GM23338 (cell line): ENCODE measurements around the gene ELOVL6. TPM values are rescaled to one million over a fixed set of nuclear protein-coding genes. Genes with fewer than 3 reads are reported as not detected.

ENCODE experiments used
- ATAC-seq: fragments of 200-7000 bp; cut with Tn5 transposase; 3 replicates; pipeline ENCODE4 v1.9.1; 2020
- DNase-seq: peaks from one replicate; pipeline ENCODE4 v3.0.0-alpha.2; 2015; ENCODE audit warnings: low spot score
- H2AFZ ChIP-seq: fragments of 200-600 bp; sonication (generic); 2 replicates; pipeline ENCODE4 v1.8.0; 2016; ENCODE audit warnings: antibody characterized with exemption, mild to moderate bottlenecking, moderate library complexity
- H3F3A ChIP-seq: fragments of 200-600 bp; sonication (generic); replicated peaks from 2 replicates; pipeline ENCODE4 v1.8.0; 2017; ENCODE audit warnings: antibody characterized with exemption, mixed run types, low read depth
- H3K27ac ChIP-seq: fragments of 200-600 bp; sonication (generic); 2 replicates; pipeline ENCODE4 v1.6.1; 2016; ENCODE audit warnings: low read depth
- H3K27me3 ChIP-seq: fragments of 200-600 bp; sonication (generic); 2 replicates; pipeline ENCODE4 v1.8.0; 2016; ENCODE audit warnings: mild to moderate bottlenecking, mixed run types, moderate library complexity; ENCODE audit not compliant: insufficient read depth
- H3K36me3 ChIP-seq: fragments of 200-600 bp; sonication (generic); 2 replicates; pipeline ENCODE4 v1.8.0; 2016; ENCODE audit warnings: mild to moderate bottlenecking; ENCODE audit not compliant: insufficient read depth
- H3K4me1 ChIP-seq: fragments of 200-600 bp; sonication (generic); 2 replicates; pipeline ENCODE4 v1.8.0; 2016; ENCODE audit warnings: mild to moderate bottlenecking, moderate library complexity; ENCODE audit not compliant: insufficient read depth
- H3K4me2 ChIP-seq: fragments of 200-600 bp; sonication (generic); 2 replicates; pipeline ENCODE4 v1.7.1; 2017; ENCODE audit warnings: mixed run types
- H3K4me3 ChIP-seq: fragments of 200-600 bp; sonication (generic); 2 replicates; pipeline ENCODE4 v1.6.1; 2016; ENCODE audit warnings: mixed run types
- H3K79me2 ChIP-seq: fragments of 200-600 bp; sonication (generic); replicated peaks from 2 replicates; pipeline ENCODE4 v1.8.0; 2017; ENCODE audit warnings: mild to moderate bottlenecking; ENCODE audit not compliant: insufficient read depth
- H3K9me2 ChIP-seq: fragments of 200-600 bp; sonication (generic); 2 replicates; pipeline ENCODE4 v1.8.0; 2017; ENCODE audit not compliant: insufficient read depth
- H4K20me1 ChIP-seq: fragments of 200-600 bp; sonication (generic); replicated peaks from 2 replicates; pipeline ENCODE4 v1.8.0; 2017; ENCODE audit warnings: mild to moderate bottlenecking; ENCODE audit not compliant: insufficient read depth
- H3K27ac Mint-ChIP-seq: 2 replicates; pipeline ENCODE4 v1.8.0; 2020; ENCODE audit warnings: inconsistent platforms, mild to moderate bottlenecking, moderate library complexity, mixed read lengths
- H3K27me3 Mint-ChIP-seq: 3 replicates; pipeline ENCODE4 v1.8.0; 2022; ENCODE audit warnings: low read depth, mild to moderate bottlenecking, moderate library complexity, mixed read lengths, inconsistent platforms; ENCODE audit not compliant: insufficient read depth, poor library complexity
- H3K36me3 Mint-ChIP-seq: 3 replicates; pipeline ENCODE4 v1.8.0; 2021; ENCODE audit warnings: low read depth, mild to moderate bottlenecking, inconsistent platforms, moderate library complexity, mixed read lengths
- H3K4me1 Mint-ChIP-seq: 3 replicates; pipeline ENCODE4 v1.8.0; 2020; ENCODE audit warnings: mild to moderate bottlenecking, inconsistent platforms, mixed read lengths
- H3K4me3 Mint-ChIP-seq: 3 replicates; pipeline ENCODE4 v1.8.0; 2021; ENCODE audit warnings: moderate library complexity, mild to moderate bottlenecking, inconsistent platforms, mixed read lengths
- H3K9me3 Mint-ChIP-seq: 3 replicates; pipeline ENCODE4 v1.8.0; 2020; ENCODE audit warnings: moderate library complexity, mild to moderate bottlenecking, inconsistent platforms, mixed read lengths
- CREB1 ChIP-seq: fragments of 250-450 bp; sonication (Bioruptor Pico); IDR thresholded peaks from 2 replicates; pipeline ENCODE4 v1.5.0; 2020; ENCODE audit warnings: low read depth, mild to moderate bottlenecking, moderate library complexity
- CTCF ChIP-seq, 2 experiments: fragments of 200-600 bp in 1 of 2; sonication (generic) in 1 of 2; conservative IDR thresholded peaks; 2 replicates each; pipeline versions ENCODE4 v1.5.1 to v1.6.1; 2016 to 2017; ENCODE audit warnings: antibody characterized with exemption in 2 of 2, low read depth in 2 of 2, mild to moderate bottlenecking in 2 of 2, moderate library complexity in 1 of 2
- ETS1 ChIP-seq: IDR thresholded peaks from 2 replicates; pipeline ENCODE4 v1.6.1; 2016; ENCODE audit warnings: antibody characterized with exemption
- EZH2 ChIP-seq: fragments of 200-600 bp; sonication (generic); IDR thresholded peaks from one replicate; pipeline ENCODE4 v1.8.0; 2017; ENCODE audit warnings: antibody characterized with exemption, mild to moderate bottlenecking, low read depth; ENCODE audit not compliant: unreplicated experiment
- EZH2phosphoT487 ChIP-seq: fragments of 200-600 bp; sonication (generic); IDR thresholded peaks from one replicate; pipeline ENCODE4 v1.8.1; 2018; ENCODE audit warnings: antibody characterized with exemption; ENCODE audit not compliant: unreplicated experiment
- JUNB ChIP-seq: IDR thresholded peaks from one replicate; pipeline ENCODE4 v1.6.1; 2016; ENCODE audit warnings: antibody characterized with exemption; ENCODE audit not compliant: unreplicated experiment
- NANOG ChIP-seq: IDR thresholded peaks from 2 replicates; pipeline ENCODE4 v1.6.1; 2016; ENCODE audit warnings: antibody characterized with exemption, borderline replicate concordance
- POLR2AphosphoS5 ChIP-seq: IDR thresholded peaks from 2 replicates; pipeline ENCODE4 v1.6.1; 2016; ENCODE audit warnings: antibody characterized with exemption, low read depth
- STAT1 ChIP-seq: IDR thresholded peaks from one replicate; pipeline ENCODE4 v1.6.1; 2016; ENCODE audit warnings: antibody characterized with exemption; ENCODE audit not compliant: unreplicated experiment
- ZNF114 ChIP-seq: fragments of 250-450 bp; sonication (Bioruptor Pico); IDR thresholded peaks from 2 replicates; pipeline ENCODE4 v1.5.0; 2020; ENCODE audit warnings: mild to moderate bottlenecking, moderate library complexity
- ZNF462 ChIP-seq: fragments of 250-450 bp; sonication (Bioruptor Pico); IDR thresholded peaks from 2 replicates; pipeline ENCODE4 v1.5.0; 2020; ENCODE audit warnings: mild to moderate bottlenecking, moderate library complexity
- polyA plus RNA-seq: library from polyadenylated mRNA; unstranded; fragments of >200 nt; fragmentation: Nextera tagmentation; extraction: Ambion mirVana; gene quantifications from 2 replicates; pipeline ENCODE4 v1.2.1, GENCODE V29; 2016
- total RNA-seq: library from RNA; depleted of rRNA; stranded (reverse); fragments of >200 nt; shearing (Covaris generic); gene quantifications from 2 replicates; pipeline ENCODE4 v1.2.3, GENCODE V29; 2014

Gene ELOVL6
- total and polyA plus RNA-seq, 2 experiments from 2014 or later, result 82.7 to 89.5 TPM

GRCh38 chr4:110164251-110164650 lies 34.2 kb downstream of the ELOVL6 start:
- H3K9me3 Mint-ChIP-seq, result no peaks in the 10 kb centered on the region
- Histone ChIP-seq H2AFZ (no peak overlapping the region), H3K79me2 (peaks cover 91% of the 10 kb centered on the region), H3F3A (no peaks in the 10 kb centered on the region), H3K4me2 (no peak overlapping the region), H3K27me3 (no peaks in the 10 kb centered on the region), H3K36me3 (peaks cover 4% of the 10 kb centered on the region; the same call in 1 of the 2 replicates), H3K4me1 (peaks cover 6% of the 10 kb centered on the region; the same call in 1 of the 2 replicates), H3K9me2 (no peaks in the 10 kb centered on the region), H4K20me1 (peaks cover 21% of the 10 kb centered on the region; the same call in 1 of the 2 replicates), H3K27ac (0 out of 2 replicates have a peak overlapping the region, but pooled peaks have one; percentile 46), H3K4me3 (no peak overlapping the region)
- H3K4me1 Mint-ChIP-seq, result peaks cover 8% of the 10 kb centered on the region; the same call in 2 of the 3 replicates
- TF ChIP-seq STAT1 (no peak), CTCF (conservative IDR thresholded peaks at IDR 0.05; ENCODE audit: low read depth in 2 of 2) (no peak), ETS1 (no peak), CREB1 (no peak), EZH2 (no peak), ZNF462 (CRISPR knock-in tag) (no peak), EZH2phosphoT487 (no peak), POLR2AphosphoS5 (no peak), JUNB (no peak), NANOG (no peak), ZNF114 (CRISPR knock-in tag) (no peak)
- no peaks in the 10 kb centered on the region for H3K27me3 Mint-ChIP-seq
- H3K36me3 Mint-ChIP-seq, result peaks cover 10% of the 10 kb centered on the region; the same call in 2 of the 3 replicates
- DNase-seq (no peak), ATAC-seq (no peak)
- H3K4me3 Mint-ChIP-seq, result no peak overlapping the region
- H3K27ac Mint-ChIP-seq, result peak overlapping the region; percentile 72; the same call in 1 of the 2 replicates
